NCI-H748 (cell line): Measurements from ENCODE around the gene FAM204A.

Experiments used
- DNase-seq: peaks from one replicate; lab custom pipeline; 2025; ENCODE audit not compliant: unreplicated experiment; lab: John Stamatoyannopoulos, UW

Gene FAM204A

GRCh38 chr10:118341791-118342637, at the start of gene FAM204A:
Gene FAM204A (minus strand): TSS chr10:118342324. CDS start chr10:118336415, 5,909 bp downstream.
- DNase-seq = peak; percentile 90

GRCh38 chr10:118383699-118384098, 41.6 kb upstream of the FAM204A start:
- no peak for DNase-seq

DNA sequence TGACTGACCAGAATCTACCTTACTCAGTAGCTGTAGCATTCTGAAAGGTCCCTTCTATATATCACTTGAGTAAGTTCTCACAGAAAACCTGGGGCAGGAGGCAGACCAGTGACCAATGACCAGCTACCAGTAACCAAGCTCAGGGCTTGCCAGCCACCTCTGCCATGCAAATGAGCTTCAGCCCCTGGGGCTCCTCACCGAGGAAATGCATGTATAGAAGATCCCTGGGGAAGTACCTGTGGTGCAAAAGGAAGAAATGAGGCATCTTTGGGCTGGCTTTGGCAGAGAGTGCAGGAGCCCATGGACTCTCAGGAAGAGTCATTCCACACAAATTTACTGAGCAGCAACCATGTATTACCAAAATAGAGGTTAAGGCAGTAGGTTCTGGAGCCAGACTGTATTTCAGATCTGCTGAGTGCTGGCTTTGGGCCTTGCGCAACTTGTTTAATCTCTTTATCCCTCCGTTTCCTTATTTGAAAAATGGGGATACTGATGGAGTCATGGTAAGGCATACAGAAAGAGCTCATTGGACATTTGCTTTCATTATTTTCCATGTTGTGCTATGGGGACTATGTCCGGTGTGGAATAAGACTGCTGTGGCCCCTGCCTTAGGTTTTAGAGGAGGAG, 41.1 kb upstream of the FAM204A start:
- DNase-seq = no peak

GRCh38 chr10:118374404-118374803, 32.3 kb upstream of the FAM204A start:
- DNase-seq = no peak

GRCh38 chr10:118373786-118374185, 31.7 kb upstream of the FAM204A start:
- no peak for DNase-seq

- DNase-seq = peak; percentile 24
Measured at GRCh38 chr10:118370499-118370898, 28.4 kb upstream of the FAM204A start.

DNA sequence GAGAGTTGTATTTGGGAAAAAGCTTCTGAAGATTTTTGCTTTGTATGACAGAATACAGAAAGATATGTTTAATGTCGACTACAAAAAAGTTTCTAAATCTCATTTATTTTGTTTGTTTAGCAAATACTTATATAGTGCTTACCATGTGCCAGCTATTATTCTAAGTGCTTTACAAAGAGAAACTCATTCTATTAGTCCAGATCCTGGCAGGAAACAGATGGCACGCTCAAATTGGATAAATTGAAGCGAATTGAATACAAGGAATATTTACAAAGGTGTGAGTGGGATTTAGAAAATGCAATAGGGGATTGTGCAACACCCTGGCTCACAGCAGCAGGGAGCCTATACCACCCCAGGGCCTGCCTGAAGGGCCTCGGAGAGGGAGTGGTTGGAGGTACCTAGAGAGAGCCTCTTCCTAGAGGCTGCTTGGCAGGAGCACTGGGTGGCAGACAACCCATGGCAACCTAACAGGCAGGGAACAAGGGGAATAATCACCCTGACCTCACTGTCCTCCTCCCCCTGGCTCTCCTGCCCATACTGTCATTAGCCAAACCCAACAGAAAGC, 27.6 kb upstream of the FAM204A start:
- DNase-seq = peak; percentile 95

DNA sequence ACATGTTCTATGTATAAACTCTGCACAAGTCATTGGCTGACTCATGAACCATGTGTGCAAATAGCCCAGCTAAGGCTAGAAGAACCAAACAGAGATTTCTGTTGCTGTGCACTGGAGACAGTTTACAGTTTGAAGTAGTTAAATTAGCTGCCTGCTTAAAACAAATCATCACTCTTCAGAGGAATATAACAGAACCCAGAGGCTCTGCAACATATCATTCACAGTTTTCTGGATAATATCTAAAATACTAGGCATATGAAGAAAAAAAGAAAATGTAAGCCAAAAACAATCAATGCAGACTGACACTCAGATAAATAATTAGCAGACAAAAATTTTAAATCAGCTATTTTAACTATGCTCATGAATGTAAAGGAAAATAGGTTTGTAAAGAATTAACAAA, 23.6 kb upstream of the FAM204A start:
- no peak for DNase-seq

DNA sequence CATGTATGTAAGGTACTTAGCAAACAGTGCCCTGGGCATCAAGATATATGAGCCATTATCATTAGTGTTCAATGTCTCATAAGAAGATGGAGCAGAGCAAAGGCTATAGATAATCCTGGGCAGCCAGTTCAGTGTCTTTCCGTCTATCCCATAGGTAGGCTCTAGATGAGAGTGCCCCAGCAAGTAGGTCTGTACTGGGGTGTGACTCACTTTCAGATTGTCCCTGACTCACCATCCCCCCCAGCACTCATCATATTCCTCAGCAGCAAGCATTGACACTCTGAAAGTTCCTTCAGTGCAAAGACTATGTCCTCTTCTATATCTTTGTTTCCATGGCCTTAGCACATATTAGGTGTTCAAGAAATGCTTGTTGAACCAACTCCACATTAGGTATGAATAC, 20.0 kb upstream of the FAM204A start:
- no peak for DNase-seq

- peak; percentile 64 for DNase-seq
Measured at GRCh38 chr10:118358327-118358726, 16.2 kb upstream of the FAM204A start.

DNA sequence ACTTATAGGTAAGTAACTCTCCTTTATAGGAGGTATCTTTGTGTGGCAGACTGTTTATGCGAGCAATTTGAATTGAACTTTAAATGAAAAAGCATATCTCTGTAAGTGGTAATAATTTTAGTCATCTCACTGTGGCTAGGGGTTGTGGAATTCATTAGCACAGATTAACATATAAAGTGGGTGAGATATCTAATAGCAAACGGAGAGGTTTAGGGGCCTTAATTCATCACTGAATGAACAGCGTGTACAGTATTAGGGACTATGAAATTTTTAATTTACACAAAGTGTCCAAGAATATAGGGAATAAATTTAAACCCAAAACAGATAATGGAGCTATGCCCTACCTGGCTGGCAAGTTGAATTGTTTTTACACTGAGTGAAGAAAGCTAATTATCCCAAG, 15.7 kb upstream of the FAM204A start:
- no peak for DNase-seq

- peak; percentile 66 for DNase-seq
Measured at GRCh38 chr10:118356628-118357027, 14.5 kb upstream of the FAM204A start.

GRCh38 chr10:118355234-118355633, 13.1 kb upstream of the FAM204A start:
- no peak for DNase-seq

DNA sequence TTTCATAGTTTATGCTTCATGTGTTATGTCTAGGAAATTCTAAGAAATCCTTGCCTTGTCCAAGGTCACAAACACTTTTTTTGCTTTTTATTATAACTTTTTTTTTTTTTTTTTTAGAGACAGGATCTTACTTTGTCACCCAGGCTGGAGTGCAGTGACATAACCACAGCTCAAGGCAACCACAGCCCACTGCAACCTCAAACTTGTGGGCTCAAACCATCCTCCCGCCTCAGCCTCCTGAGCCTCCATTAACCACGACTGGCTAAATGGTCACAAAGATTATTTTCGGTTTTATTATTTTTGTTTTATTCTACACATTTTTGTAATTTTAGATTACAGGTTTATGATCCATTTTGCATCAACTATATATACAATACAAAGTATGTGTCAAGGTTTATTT, 7.1 kb upstream of the FAM204A start:
- DNase-seq = no peak

DNA sequence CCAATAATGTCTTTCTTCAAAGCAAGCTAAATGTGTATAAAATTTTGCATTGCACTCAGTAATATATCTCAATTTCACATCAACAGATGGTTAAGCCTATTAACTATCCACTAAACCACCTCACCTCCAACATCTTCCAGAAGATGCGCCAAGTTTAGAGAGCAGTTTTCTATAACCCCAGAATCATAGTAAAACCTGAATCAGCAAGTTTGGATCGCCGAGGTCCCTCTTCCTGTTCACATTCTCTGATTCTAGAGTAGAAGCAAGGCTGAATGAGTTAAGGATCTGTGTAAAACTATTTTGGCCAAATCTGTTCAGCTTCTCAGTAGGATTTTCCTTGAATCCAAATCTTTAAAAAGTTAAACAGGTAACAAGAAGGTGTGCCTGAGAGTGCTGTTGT, 1.4 kb upstream of the FAM204A start:
- DNase-seq = no peak

- DNase-seq = no peak
Measured at GRCh38 chr10:118343115-118343514, 991 bp upstream of the FAM204A start.

GRCh38 chr10:118342638-118343020, 505 bp upstream of the FAM204A start:
- DNase-seq = no peak

DNA sequence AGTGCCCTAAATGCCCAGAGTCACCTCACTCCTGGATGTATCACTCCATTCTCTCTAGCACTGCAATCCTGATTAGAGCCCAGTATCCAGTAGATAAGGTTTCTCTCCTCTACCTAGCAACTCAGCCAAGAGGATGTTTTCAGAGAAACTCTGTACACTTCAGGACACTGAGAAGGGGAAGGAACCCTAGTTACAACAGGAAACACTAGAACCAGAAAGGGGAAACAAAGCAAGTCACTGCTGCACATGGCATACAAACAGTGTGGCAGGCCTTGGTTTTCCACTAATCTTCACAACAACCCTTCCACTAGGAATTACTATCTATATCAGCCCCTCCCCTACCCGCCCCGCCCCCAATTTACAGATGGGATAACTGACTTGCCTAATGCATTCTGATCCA, 1.6 kb downstream of the FAM204A start:
- DNase-seq = no peak

- peak; percentile 7 for DNase-seq
Measured at GRCh38 chr10:118339111-118339510, 3.0 kb downstream of the FAM204A start.

- DNase-seq = no peak
Measured at GRCh38 chr10:118337356-118337755, 4.8 kb downstream of the FAM204A start.

GRCh38 chr10:118333871-118334270, 8.3 kb downstream of the FAM204A start:
- no peak for DNase-seq
